NT2/D1 (cell line): Measurements from ENCODE around the gene TPK1.

Source experiments
- SUZ12 ChIP-seq: IDR thresholded peaks from 2 replicates; pipeline ENCODE4 v1.6.1; 2011; ENCODE audit not compliant: insufficient read length, insufficient read depth; ENCODE audit errors: extremely low read depth
- ZNF274 ChIP-seq: IDR thresholded peaks from 2 replicates; pipeline ENCODE4 v1.6.1; 2011; ENCODE audit warnings: mild to moderate bottlenecking, low read depth, low read length

DNA sequence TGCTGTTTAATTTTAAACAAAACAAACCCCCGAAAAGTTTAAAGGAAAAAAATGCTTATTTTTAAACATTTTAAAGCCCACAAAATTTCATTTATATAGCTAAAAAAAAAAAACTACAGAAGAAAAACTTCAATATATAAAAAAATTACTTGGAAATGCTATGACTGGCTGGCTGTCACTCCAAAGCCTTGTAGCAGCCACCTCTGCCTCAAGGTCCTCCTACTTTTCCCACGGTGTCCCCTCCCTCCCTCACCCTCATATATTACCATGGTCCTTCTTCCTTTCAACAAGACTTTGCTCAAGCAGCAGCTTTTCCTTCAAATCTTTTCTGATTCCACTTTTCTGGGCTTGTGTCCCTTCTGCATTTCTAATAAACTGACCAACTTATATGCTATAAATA is 122.0 kb downstream of the TPK1 start:
- no peak for TF ChIP-seq SUZ12
- no peak for TF ChIP-seq ZNF274
